GM21576 (cell line): ENCODE results near the gene TMED6.
"Not testable (repeated sequence)": the region's sequence is repeated elsewhere in the genome, so short reads cannot be mapped to it uniquely, and the experiment has no call there.

ENCODE experiments used
- ATAC-seq: cut with Tn5 transposase; IDR thresholded peaks from one replicate; pipeline ENCODE4 v1.9.1; 2021; ENCODE audit warnings: mild to moderate bottlenecking, moderate library complexity; ENCODE audit not compliant: unreplicated experiment

Gene TMED6

DNA sequence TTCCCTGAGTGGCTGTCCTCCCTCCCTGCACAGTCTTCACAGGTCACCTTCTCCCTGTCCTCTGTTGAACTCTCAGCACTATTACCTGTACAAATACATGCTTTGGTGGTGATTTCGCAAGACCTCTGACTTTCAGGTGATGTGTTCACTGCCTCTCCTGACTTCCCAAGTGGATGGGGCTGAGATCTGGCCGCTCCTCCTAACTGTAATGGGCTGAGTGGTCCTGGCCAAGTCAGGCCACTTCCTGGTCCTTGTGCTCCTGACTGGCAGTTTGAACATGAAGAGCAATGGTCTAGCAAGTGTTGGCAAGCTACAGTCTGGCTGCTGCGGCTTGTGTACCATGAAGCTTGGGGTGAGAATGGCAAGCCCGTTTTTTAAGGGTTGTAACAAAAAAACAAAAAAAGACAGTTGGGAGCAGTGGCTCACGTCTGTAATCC, 11.7 kb upstream of the TMED6 start:
- no peak for ATAC-seq

DNA sequence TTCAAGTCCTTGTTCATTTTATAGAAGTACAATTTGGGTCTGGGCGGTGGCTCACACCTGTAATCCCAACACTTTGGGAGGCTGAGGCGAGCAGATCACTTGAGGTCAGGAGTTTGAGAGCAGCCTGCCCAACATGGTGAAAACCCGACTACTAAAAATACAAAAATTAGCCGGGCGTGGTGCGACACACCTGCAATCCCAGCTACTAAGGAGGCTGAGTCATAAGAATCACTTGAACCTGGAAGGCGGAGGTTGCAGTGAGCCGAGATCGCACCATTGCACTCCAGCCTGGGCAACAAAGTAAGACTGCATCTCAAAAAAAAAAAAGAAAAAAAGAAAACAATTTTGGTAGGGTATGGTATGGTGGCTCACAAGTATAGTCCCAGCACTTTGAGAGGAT, 8.5 kb upstream of the TMED6 start:
- not testable (repeated sequence) for ATAC-seq

DNA sequence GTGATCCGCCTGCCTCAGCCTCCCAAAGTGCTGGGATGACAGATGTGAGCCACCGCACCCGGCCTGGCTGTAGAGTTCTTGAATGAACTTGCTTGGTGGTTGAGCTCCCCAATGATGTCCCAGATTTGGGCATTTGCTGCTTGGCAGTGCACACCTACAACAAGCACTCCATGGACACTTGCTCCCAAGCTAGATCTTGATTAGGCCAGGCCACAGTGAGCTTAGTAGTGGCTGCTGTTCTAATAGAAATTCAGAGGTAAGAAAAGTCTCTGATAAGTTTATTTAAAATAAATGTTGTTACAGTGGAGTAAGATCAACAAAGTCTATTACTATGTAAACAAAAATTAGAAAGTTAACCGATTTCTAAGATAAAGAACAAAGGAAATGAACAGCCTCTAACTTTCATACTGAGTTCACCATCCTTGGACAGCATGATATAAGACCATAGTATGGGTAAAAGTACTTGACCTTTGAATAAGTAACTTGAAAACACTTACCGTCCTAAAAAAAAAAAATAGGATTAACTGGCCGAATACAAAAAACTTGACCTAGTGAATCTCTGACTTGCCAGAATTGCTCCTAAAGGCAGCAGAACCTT, 951 bp downstream of the TMED6 start:
- ATAC-seq, result no peak

DNA sequence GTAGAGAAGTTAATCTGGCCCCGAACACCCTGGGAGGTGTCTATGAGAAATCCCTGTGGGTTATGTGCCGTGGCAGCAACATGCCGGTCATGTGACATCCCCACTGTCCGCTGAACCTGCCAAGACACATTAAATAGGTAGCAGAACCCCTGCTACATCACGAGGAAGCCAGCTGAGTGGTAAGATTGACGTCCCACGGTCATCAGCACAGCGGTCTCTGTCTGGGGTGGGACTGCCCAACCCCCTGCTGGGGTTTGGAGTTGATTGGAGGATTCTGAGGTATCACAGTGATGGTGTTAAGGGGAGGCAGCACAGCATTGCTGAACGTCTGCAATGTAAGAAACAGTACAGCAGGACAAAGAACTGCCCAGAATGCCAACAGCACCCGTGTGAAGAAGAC, 2.0 kb downstream of the TMED6 start:
- no peak for ATAC-seq

DNA sequence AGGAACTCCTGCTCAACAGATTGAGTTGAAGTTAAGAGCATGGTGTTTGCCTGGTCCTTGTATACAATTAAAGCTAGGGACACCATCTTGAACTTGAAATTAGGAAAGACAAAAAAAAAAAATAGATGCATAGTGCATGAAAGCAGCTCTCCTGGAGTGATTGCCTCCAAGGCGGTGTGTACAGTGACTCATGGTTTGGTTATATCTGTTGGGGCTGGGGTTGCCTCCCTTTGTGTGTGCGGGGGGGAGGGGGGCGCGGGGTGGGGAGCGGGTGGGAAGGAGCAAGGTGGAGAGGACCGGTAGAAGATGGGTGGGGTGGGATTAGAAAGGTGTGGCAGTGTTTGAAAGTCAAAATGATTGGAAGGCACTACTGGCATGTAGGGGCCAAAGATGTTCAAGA, 3.4 kb downstream of the TMED6 start:
- no peak for ATAC-seq

DNA sequence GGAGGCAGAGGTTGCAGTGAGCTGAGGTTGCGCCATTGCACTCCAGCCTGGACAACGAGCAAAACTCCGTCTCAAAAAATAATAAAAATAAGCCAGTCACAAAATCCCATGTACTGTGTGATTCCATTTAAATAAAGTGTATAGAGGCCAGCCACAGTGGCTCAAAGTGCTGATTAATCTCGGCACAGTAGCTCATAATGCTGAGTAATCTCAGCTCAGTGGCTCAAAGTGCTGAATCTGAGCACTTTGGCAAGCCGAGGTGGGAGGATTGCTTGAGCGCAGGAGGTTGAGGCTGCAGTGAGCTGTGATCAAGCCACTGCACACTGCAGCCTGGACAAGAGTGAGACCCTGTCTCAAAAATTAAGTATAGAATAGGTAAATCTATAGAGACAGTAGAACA, 4.9 kb downstream of the TMED6 start:
- no peak for ATAC-seq

DNA sequence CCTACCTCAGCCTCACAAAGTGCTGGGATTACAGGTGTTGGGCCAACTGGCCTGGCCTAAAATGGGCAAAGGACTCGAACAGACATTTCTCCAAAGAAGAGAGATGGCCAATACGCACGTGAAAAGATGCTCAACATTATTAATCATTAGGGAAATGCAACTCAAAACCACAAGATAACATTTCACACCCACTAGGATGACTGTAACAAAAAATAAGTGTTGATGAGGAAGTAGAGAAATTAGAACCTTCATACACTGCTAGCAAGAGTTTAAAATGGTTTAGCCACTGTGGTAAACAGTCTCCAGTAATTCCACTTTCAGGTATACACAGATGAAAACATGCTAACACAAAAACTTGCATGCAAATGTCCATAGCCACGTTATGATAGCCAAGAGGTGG, 5.7 kb downstream of the TMED6 start:
- no peak for ATAC-seq

DNA sequence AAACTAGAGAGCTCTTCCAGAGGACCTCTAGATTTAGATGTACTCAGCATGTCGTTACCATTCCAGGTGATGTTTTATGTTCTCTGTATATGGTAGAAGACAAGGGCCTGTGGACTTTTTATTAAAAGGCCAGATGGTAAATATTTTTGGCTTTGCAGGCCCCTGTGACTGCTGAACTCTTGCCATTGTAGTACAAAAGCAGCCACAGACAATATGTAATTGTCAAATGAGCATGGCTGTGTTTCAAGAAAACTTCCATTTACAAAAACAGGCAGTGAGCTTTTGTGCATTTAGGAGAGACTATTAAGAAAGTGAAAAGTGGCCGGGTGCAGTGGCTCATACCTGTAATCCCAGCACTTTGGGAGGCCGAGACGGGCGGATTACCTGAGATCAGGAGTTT, 7.4 kb downstream of the TMED6 start:
- ATAC-seq, result no peak

DNA sequence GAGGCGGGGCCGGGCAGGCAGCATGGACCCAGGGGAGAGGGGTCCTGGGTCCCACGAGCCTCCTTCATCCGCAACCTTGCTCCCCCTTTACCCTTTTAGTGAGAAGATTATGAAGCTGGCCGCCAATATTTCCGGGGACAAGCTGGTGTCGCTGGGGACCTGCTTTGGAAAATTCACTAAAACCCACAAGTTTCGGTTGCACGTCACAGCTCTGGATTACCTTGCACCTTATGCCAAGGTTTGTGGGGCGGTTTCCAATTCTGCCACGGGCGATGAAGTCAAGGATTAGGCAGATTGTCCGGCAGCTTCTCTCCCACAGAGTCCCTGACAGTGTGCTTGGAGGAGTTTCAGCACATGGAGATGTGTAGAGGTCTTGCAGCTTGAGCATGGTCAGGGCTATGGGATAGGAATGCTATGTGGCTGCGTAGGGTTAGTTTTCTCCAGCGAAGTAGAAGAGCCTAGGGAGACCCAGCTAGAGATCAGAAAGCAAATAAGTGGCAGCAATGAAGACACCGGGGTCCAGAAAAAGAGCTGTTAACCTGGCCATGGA, 11.4 kb downstream of the TMED6 start:
- ATAC-seq, result no peak

DNA sequence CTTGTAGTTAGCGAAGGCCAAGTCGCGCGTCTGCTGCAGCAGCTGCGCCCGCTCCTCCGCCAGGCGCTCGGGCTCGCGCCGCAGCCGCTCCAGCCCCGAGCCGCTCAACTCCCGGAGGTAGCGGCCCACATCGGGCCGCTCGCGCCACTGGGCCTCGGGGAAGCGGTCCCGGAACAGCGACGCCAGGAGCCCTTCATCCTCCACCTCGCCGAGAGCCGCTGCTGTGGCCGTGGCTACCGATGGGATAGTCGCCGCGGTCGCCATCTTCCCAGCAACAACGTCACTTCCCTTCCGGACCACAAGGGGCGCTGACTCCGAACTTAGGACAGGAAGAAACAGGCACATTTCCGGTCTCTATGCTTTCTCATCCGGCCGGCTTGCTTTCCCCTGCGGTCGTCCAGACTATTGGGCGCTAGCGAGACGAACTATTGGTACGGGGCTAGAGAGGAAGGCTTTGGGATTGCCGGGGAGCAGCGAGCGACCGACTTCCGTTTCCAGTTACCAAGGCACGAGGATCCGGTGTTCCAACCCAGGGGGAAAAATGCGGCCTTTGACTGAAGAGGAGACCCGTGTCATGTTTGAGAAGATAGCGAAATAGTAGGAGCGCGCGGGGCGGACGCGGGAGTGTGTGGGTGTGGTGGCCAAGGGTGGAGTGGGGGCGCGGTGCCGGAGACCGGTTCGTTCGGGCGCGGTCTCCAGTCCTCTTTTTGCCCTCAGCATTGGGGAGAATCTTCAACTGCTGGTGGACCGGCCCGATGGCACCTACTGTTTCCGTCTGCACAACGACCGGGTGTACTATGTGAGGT, 12.1 kb downstream of the TMED6 start, which contains the start of the genes COG8 and NIP7:
Gene COG8, minus strand, starts transcription at position 276 of the 806 bp plus-strand sequence. Its CDS starts 12 bp downstream, at position 264.
Gene NIP7, plus strand, starts transcription at position 484 of the 806 bp plus-strand sequence. Its CDS starts 58 bp downstream, at position 542.
- peak; percentile 81 for ATAC-seq

DNA sequence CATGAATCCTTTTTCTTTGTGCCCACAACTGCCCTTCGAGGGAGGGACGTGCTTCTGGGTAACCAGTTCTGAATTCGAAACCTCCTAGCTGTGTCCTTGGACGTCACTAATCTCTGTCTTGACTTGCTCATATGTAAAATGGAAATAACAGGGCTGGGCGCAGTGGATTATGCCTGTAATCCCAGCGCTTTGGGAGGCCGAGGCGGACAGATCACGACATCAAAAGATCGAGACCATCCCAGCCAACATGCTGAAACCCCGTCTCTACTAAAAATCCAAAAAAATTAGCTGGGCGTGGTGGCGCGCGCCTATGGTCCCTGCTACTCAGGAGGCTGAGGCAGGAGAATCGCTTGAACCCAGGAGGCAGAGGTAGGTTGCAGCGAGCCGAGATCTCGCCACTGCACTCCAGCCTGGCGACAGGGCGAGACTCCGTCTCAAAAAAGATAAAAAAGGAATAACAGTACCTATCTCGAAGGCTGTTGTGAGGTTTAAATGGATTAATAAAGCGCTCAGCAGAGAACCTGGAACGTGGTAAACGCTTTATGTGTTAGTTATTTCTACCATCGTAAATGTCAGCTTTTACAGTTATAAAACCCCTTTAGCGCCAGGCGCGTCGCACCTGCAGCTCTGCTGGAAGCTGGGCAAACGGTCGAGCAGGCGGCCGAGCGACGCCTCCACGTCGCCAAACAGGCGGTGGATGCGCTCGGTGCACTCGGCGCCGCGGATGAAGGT, 12.9 kb downstream of the TMED6 start:
- no peak for ATAC-seq

DNA sequence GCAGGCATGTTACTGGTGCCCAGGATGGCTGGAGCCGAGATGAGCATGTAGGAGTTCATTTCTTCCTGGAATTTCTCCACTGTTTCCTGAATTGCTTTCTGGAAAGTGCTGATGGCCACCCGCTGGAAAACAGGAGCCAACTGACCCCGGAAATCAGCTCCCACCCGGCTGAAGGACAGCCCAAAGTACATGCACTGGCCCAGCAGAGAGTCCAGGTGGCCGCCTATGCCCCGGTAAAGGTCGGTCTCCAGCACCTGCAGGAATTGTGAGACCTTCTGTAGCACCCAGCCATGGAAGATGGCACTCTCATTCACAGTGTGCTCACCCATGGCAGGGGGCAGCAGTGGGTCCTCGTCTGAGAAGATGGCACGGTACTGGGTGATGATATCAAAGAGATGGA, 16.9 kb downstream of the TMED6 start:
- no peak for ATAC-seq

DNA sequence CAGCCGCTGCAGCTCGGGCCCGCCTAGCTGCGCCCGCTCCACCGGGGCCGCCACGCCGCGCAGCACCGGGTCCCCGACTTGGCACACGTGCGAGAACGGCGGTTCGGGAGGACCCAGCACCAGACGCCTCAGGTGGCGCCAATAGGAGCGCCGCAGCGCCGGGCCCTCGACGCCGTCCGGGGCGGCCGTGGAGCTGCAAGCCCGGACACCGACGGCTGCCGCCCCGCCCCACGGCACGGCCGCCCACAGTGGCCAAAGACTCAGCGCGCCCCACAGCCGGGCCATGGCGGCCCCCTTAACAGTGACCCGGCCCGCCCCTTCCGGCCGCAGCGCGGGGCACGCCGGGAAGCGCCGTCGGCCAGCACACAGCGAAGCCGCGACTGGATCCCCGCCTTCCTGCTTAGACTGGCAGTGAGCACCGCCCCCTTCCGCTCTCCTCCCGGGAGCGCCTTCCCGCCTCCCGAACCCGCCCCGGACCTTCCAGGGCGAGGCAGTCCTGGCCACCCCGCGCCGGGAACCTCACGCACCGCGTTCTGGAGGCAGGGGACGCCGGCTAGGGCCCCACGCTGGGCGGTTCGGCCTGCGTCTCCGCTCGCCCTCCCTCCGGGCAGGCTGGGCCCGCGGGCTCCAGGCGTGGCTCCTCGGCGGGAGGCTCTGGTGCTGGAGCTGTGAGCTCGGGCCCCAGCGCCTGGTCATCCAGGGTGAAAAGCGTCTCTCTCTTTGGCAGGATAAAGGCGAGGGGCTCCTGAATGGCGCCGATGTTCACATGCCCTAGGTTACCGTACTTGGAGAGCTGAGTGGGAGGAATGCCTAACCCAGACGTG, 21.1 kb downstream of the TMED6 start, which contains the start of gene PDF:
Gene PDF, minus strand, starts transcription at position 303 of the 824 bp plus-strand sequence. Its CDS starts 18 bp downstream, at position 285.
- ATAC-seq, result peak; percentile 87

DNA sequence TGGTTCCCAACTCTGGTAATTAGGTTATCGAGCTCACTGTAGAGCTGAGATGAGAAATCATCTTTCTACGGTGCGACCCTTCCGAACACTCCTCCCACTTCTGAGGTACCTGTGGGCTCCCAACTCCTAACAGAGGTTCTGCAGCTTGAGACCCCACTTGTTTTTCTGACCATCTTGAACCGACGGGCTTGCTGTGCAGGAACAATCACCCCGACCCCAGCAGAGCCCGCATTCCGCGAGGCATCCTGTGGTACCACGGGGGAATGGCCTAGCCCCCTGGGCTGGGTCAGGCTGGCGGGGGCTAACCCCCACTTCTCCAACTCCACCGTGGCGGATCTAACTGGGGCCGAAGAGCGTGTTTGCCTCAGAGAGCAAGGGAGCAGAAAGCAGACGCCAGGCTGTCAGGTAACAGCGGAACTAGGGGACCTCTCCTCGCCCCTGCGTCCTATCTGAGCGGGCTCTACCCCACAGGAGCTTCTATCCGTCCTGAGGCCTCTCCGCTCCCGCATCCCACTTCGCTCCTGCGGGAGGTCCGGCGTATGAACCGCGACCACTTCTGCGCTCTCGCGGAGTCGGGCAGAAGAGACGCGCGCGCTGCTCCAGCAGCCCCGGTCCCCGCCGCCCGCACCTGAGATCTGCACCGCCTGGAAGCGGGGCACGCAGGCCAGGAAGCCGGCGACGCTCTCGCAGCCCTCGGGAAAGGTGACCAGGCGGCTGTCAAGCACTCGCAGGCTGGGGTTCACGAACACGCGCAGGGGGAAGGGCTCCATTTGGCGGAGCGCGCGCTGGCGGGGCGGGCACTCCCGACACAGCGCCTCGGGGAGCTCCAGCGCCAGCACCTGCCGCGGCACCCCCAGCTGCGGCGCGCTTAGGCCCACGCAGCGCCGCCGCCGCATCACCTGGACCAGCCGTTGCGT, 22.0 kb downstream of the TMED6 start:
- ATAC-seq, result peak; percentile 23

DNA sequence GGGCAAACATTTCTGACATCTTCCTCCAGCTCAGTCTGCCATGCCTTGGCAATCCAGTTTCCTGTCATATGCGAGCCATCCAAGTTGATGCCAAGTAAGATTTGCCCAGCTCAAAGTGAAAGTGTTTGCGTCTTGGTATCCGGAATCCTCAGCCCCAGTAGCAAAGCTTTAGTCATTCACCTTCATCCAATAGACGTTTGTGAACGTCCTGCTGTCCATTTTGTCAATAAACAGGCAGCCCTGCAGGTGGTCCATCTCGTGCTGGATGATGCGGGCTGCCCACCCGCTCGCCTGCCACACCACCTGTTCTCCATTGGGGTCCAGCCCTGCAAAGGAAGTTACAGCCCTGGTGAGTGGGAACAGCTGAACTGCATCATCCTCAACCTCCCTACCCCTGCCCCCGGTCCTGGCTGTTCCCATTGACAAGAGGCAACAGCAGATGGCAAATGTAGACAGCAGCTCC, 22.7 kb downstream of the TMED6 start:
- no peak for ATAC-seq

DNA sequence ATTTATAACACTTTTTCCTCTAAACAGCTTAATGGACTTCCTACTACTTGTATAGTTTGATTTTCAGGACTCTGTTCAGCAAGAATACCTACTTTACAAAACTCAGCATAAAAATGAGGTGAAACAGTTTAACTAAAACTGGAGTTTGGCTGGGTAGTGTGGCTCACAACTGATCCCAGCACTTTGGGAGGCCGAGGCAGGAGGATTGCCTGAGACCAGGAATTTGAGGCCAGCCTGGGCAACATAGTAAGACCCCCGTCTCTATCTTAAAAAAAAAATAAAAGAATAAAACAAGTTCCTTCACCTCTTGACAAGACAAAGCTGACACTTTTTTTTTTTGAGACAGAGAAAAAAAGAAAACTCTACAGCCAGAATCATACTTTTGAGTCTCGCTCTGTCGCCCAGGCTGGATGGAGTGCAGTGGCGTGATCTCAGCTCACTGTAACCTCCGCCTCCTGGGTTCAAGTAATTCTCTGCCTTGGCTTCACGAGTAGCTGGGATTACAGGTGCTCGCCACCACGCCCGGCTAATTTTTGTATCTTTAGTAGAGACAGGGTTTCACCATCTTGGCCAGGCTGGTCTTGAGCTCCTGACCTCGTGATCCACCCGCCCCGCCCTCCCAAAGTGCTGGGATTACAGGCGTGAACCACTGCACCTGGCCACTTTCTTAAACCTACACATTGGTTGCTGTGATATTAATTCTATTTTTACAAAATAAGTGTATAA, 23.8 kb downstream of the TMED6 start:
- ATAC-seq, result no peak

DNA sequence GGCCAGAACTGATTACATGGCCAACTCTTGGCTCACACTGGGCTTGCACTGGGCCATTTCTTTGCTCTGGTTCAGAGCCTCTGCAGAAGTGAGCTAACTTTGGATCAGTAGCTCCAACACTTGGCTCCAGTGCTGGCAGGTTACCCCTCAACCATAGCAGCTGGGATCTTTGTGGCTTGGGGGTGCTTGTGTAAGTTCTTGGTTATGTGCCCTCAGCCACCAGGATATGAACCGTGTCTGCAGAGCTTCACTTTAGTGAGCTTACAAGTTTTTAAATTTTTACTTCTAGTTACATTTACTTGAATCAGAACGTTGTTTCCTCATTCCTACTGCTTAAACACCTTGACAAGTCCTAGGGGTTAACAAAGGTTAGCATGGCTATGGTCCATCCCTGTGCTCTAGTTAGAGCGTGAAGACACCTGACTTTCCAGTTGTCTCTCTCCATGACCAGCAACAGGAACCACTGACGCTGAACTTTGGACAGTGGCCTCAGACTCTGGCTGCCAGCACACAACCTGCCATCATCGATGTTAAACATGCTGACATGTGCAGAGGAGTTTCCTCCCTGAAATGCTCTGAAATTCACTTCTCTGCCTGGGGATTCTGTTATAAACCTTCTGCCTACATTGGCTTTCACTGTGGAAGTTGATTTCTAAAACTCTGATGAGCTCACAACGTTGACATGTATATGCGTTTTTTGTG, 25.3 kb downstream of the TMED6 start:
- ATAC-seq, result no peak

DNA sequence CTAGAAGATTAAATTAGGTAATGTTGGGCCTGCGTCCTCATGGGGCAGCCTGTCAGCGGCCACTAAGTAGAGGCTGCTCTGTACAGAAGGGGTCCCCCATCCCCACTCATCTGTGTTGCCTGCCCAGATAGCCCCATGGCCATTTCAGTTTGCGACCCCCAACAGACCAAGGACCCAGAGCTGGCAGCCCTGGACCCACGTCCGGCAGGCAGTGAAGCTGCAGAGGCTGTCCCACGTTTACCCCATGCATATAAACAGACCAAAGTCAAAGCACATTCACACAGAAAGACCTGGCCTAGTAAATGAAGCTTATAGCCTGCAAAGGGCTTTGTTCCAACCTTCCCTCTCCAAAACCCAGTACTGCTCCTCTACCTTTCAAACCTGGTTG, 25.8 kb downstream of the TMED6 start:
- no peak for ATAC-seq
